Measurements from ENCODE around the gene CDCA8.

Gene CDCA8

GRCh38 chr1:37657620-37658412 is 34.5 kb upstream of the CDCA8 start:
- Histone ChIP-seq H3K27ac (ENCODE audit: low read depth in 2 of 2, low read length in 2 of 2) (no peak overlapping the region), H3K4me3 (ENCODE audit: low read length in 2 of 2) (no peak overlapping the region), H3K9ac (ENCODE audit: low read depth in 1 of 2, low read length in 2 of 2) (no peak overlapping the region), H3K36me3 (ENCODE audit: control insufficient read depth in 2 of 2, insufficient read depth in 2 of 2, low read length in 2 of 2) (no peaks in the 10 kb centered on the region), H3K4me1 (ENCODE audit: control insufficient read depth in 2 of 2, insufficient read depth in 2 of 2, low read length in 2 of 2) (no peaks in the 10 kb centered on the region), H3K27me3 (ENCODE audit: control insufficient read depth in 2 of 2, insufficient read depth in 2 of 2, low read length in 2 of 2) (peaks cover 0 to 5% of the 10 kb centered on the region in 2 donors), H3K9me3 (ENCODE audit: control insufficient read depth in 2 of 2, low read length in 2 of 2) (no peaks in the 10 kb centered on the region)

DNA sequence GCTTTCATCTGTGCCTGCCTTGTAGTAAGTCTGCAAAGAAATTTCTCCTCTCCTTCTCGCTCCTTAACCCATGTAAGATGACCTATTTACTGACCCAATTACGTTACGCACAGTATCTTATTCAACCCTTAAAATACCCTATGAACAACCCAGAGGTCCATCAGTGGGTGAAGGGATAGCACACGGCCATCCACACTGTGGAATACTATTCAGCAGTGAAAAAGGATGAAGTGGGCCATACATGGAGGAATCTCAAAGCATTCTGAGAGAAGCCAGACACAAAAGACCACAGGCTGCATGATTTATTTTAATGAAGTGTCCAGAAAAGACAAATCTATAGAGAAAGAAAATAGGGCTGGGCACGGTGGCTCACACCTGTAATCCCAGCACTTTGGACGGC is 33.8 kb upstream of the CDCA8 start:
- Histone ChIP-seq H3K27me3 (ENCODE audit: control insufficient read depth in 2 of 2, insufficient read depth in 2 of 2, low read length in 2 of 2) (peaks cover 0 to 5% of the 10 kb centered on the region in 2 donors), H3K4me3 (ENCODE audit: low read length in 2 of 2) (no peak overlapping the region), H3K9ac (ENCODE audit: low read depth in 1 of 2, low read length in 2 of 2) (no peak overlapping the region), H3K27ac (ENCODE audit: low read depth in 2 of 2, low read length in 2 of 2) (no peak overlapping the region), H3K4me1 (ENCODE audit: control insufficient read depth in 2 of 2, insufficient read depth in 2 of 2, low read length in 2 of 2) (no peaks in the 10 kb centered on the region), H3K36me3 (ENCODE audit: control insufficient read depth in 2 of 2, insufficient read depth in 2 of 2, low read length in 2 of 2) (no peaks in the 10 kb centered on the region), H3K9me3 (ENCODE audit: control insufficient read depth in 2 of 2, low read length in 2 of 2) (no peaks in the 10 kb centered on the region)

- Histone ChIP-seq H3K4me3 (ENCODE audit: low read length in 2 of 2) (no peak overlapping the region), H3K9me3 (ENCODE audit: control insufficient read depth in 2 of 2, low read length in 2 of 2) (no peaks in the 10 kb centered on the region), H3K27me3 (ENCODE audit: control insufficient read depth in 2 of 2, insufficient read depth in 2 of 2, low read length in 2 of 2) (peaks cover 0 to 5% of the 10 kb centered on the region in 2 donors), H3K4me1 (ENCODE audit: control insufficient read depth in 2 of 2, insufficient read depth in 2 of 2, low read length in 2 of 2) (no peaks in the 10 kb centered on the region), H3K36me3 (ENCODE audit: control insufficient read depth in 2 of 2, insufficient read depth in 2 of 2, low read length in 2 of 2) (no peaks in the 10 kb centered on the region), H3K9ac (ENCODE audit: low read depth in 1 of 2, low read length in 2 of 2) (no peak overlapping the region), H3K27ac (ENCODE audit: low read depth in 2 of 2, low read length in 2 of 2) (no peak overlapping the region)
These were observed 31.7 kb upstream of the CDCA8 start for GRCh38 chr1:37660664-37661063.

DNA sequence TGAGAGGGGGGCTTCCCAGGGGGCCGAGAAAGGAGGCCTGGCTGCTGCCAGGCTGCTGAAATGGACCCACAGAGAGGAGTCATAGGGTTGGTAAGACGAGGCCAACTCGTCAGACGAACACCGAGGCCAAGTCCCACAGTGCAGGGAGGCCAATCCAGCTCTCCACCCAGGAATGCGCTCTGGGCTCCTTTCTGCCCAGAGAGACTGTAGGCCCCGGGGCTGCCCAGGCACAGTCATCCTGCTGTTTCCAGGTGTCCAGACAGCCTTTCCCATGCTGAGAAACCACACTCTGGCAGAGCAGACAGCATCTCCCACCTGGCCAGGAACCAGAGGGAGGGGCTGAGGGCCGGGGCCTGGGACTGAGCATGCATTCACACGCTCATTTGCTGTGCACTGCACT is 30.9 kb upstream of the CDCA8 start:
- no peaks in the 10 kb centered on the region for H3K36me3 ChIP-seq (ENCODE audit: control insufficient read depth in 2 of 2, insufficient read depth in 2 of 2, low read length in 2 of 2)
- no peaks in the 10 kb centered on the region for H3K4me1 ChIP-seq (ENCODE audit: control insufficient read depth in 2 of 2, insufficient read depth in 2 of 2, low read length in 2 of 2)
- H3K27ac ChIP-seq (ENCODE audit: low read depth in 2 of 2, low read length in 2 of 2) = no peak overlapping the region
- no peaks in the 10 kb centered on the region for H3K9me3 ChIP-seq (ENCODE audit: control insufficient read depth in 2 of 2, low read length in 2 of 2)
- no peak overlapping the region for H3K9ac ChIP-seq (ENCODE audit: low read depth in 1 of 2, low read length in 2 of 2)
- no peak overlapping the region for H3K4me3 ChIP-seq (ENCODE audit: low read length in 2 of 2)
- H3K27me3 ChIP-seq (ENCODE audit: control insufficient read depth in 2 of 2, insufficient read depth in 2 of 2, low read length in 2 of 2) = peaks cover 0 to 5% of the 10 kb centered on the region in 2 donors

GRCh38 chr1:37662031-37662755 is 30.1 kb upstream of the CDCA8 start:
- peaks cover 0 to 5% of the 10 kb centered on the region in 2 donors for H3K27me3 ChIP-seq (ENCODE audit: control insufficient read depth in 2 of 2, insufficient read depth in 2 of 2, low read length in 2 of 2)
- no peak overlapping the region for H3K9ac ChIP-seq (ENCODE audit: low read depth in 1 of 2, low read length in 2 of 2)
- H3K27ac ChIP-seq (ENCODE audit: low read depth in 2 of 2, low read length in 2 of 2) = no peak overlapping the region

GRCh38 chr1:37663426-37664000 is 28.8 kb upstream of the CDCA8 start:
- Histone ChIP-seq H3K27ac (ENCODE audit: low read depth in 2 of 2, low read length in 2 of 2) (no peak overlapping the region), H3K9ac (ENCODE audit: low read depth in 1 of 2, low read length in 2 of 2) (no peak overlapping the region), H3K36me3 (ENCODE audit: control insufficient read depth in 2 of 2, insufficient read depth in 2 of 2, low read length in 2 of 2) (no peaks in the 10 kb centered on the region), H3K4me1 (ENCODE audit: control insufficient read depth in 2 of 2, insufficient read depth in 2 of 2, low read length in 2 of 2) (no peaks in the 10 kb centered on the region), H3K4me3 (ENCODE audit: low read length in 2 of 2) (no peak overlapping the region), H3K27me3 (ENCODE audit: control insufficient read depth in 2 of 2, insufficient read depth in 2 of 2, low read length in 2 of 2) (peaks cover 2 to 5% of the 10 kb centered on the region in 2 donors), H3K9me3 (ENCODE audit: control insufficient read depth in 2 of 2, low read length in 2 of 2) (no peaks in the 10 kb centered on the region)

More at GRCh38 chr1:37662031-37662755, 30.1 kb upstream of the CDCA8 start:
- H3K9me3 ChIP-seq (ENCODE audit: control insufficient read depth in 2 of 2, low read length in 2 of 2) = no peaks in the 10 kb centered on the region
- H3K4me3 ChIP-seq (ENCODE audit: low read length in 2 of 2) = no peak overlapping the region
- H3K4me1 ChIP-seq (ENCODE audit: control insufficient read depth in 2 of 2, insufficient read depth in 2 of 2, low read length in 2 of 2) = no peaks in the 10 kb centered on the region
- no peaks in the 10 kb centered on the region for H3K36me3 ChIP-seq (ENCODE audit: control insufficient read depth in 2 of 2, insufficient read depth in 2 of 2, low read length in 2 of 2)

- Histone ChIP-seq H3K27ac (ENCODE audit: low read depth in 2 of 2, low read length in 2 of 2) (no peak overlapping the region), H3K36me3 (ENCODE audit: control insufficient read depth in 2 of 2, insufficient read depth in 2 of 2, low read length in 2 of 2) (no peaks in the 10 kb centered on the region), H3K9ac (ENCODE audit: low read depth in 1 of 2, low read length in 2 of 2) (no peak overlapping the region), H3K9me3 (ENCODE audit: control insufficient read depth in 2 of 2, low read length in 2 of 2) (no peaks in the 10 kb centered on the region), H3K27me3 (ENCODE audit: control insufficient read depth in 2 of 2, insufficient read depth in 2 of 2, low read length in 2 of 2) (peaks cover 2% of the 10 kb centered on the region in 2 donors), H3K4me1 (ENCODE audit: control insufficient read depth in 2 of 2, insufficient read depth in 2 of 2, low read length in 2 of 2) (no peaks in the 10 kb centered on the region), H3K4me3 (ENCODE audit: low read length in 2 of 2) (no peak overlapping the region)
These were observed 26.0 kb upstream of the CDCA8 start for GRCh38 chr1:37666241-37666867.

DNA sequence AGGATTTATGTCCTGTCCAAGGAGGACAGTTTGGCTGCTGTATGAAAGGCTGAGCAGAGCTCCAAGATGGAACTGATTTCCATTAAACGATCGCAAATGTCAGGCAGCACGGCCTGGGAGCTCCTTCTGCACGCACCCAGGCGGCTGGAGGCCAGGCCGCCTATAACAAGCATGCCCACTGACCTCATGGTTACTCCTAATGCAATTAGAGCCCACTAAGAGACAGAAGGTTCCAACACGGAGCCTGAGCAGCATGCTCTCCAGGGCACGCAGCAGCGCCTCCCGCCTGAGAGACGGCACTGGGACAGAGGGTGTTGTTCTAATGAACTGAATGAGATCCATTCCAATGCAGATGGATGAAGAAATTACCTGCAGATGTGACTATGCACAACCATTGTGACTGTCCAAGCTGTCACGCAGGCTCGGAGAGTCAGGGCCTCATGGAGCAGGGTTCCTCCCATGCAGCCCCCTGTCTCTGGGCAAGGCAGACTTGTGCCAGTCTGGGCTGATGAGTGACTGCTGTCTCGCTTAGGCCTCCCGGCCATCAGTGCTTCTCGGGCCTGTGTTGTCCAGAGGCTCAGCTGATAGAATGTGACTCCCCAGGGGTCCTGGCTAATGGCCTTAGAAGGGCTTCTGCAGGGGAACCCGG is 25.2 kb upstream of the CDCA8 start:
- Histone ChIP-seq H3K4me3 (ENCODE audit: low read length in 2 of 2) (no peak overlapping the region), H3K9ac (ENCODE audit: low read depth in 1 of 2, low read length in 2 of 2) (no peak overlapping the region), H3K36me3 (ENCODE audit: control insufficient read depth in 2 of 2, insufficient read depth in 2 of 2, low read length in 2 of 2) (no peaks in the 10 kb centered on the region), H3K9me3 (ENCODE audit: control insufficient read depth in 2 of 2, low read length in 2 of 2) (no peaks in the 10 kb centered on the region), H3K27me3 (ENCODE audit: control insufficient read depth in 2 of 2, insufficient read depth in 2 of 2, low read length in 2 of 2) (peaks cover 2% of the 10 kb centered on the region in 2 donors), H3K27ac (ENCODE audit: low read depth in 2 of 2, low read length in 2 of 2) (no peak overlapping the region), H3K4me1 (ENCODE audit: control insufficient read depth in 2 of 2, insufficient read depth in 2 of 2, low read length in 2 of 2) (no peaks in the 10 kb centered on the region)

DNA sequence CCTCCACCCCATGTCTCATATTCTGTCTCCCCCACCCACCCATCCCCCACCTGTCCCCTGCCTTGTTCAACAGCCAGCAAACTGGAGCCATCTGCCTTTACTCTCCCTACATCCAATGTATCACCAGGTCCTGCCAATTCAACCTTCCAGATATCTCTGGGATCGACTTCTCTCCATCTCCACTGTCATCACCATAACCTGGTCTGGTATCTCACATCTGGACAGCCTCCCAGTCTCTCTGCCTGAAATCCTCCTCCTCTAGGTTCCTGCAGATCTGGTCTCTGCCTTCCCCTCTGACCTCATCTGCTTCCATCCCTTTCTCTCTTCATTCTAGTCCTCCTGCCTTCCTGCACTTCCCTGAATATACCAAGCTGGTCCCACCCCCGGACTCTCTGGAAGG is 22.2 kb upstream of the CDCA8 start:
- Histone ChIP-seq H3K4me1 (ENCODE audit: control insufficient read depth in 2 of 2, insufficient read depth in 2 of 2, low read length in 2 of 2) (peaks cover 0 to 2% of the 10 kb centered on the region in 2 donors), H3K27ac (ENCODE audit: low read depth in 2 of 2, low read length in 2 of 2) (no peak overlapping the region), H3K36me3 (ENCODE audit: control insufficient read depth in 2 of 2, insufficient read depth in 2 of 2, low read length in 2 of 2) (no peaks in the 10 kb centered on the region), H3K27me3 (ENCODE audit: control insufficient read depth in 2 of 2, insufficient read depth in 2 of 2, low read length in 2 of 2) (peaks cover 2% of the 10 kb centered on the region in 2 donors), H3K9ac (ENCODE audit: low read depth in 1 of 2, low read length in 2 of 2) (no peak overlapping the region), H3K9me3 (ENCODE audit: control insufficient read depth in 2 of 2, low read length in 2 of 2) (no peaks in the 10 kb centered on the region), H3K4me3 (ENCODE audit: low read length in 2 of 2) (no peak overlapping the region)
